NCI-H526 (cell line): ENCODE results near the gene CASTOR2.
"Not testable (repeated sequence)": the region's sequence is repeated elsewhere in the genome, so short reads cannot be mapped to it uniquely, and the experiment has no call there.

Experiments
- DNase-seq, 2 experiments: peaks; one replicate each; lab custom pipeline; 2025; lab: John Stamatoyannopoulos, UW

The CASTOR2 gene

DNA sequence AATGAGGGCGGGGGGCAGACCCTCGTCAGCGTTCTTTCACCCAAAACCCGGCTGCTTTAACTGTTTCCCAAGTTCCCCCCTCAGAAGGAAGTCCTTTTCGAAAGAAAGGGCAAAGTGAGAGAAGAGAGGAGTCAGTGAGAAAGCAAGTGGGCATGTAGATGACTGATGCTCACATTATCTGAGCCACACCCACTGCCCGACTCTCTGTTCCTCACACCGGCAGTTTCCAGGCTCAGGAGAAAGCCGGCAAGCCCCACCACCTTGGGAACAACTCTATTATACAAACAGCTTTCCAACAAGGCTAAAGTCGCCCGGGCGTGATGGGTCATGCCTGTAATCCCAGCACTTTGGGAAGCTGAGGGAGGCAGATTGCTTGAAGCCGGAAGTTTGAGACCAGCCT is 86.0 kb downstream of the CASTOR2 start:
- DNase-seq, result no peak

DNA sequence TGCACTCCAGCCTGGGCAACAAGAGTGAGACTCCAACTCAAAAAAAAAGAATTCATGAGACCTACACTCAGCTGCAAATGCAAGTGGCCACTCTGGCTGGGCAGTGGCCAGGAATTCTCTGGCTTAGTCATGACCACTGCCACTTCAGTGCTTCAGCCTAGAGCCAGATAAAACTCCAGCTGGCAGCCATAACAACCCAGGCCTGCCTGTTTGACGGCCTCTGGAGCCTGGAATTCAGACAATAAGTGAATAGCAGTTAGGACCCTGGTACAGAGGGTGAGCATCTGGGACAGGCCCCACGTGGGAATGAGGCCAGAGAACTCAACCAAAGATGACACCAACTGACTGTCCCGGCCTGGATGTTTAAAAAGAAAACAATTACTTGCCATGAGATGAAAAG is 90.2 kb downstream of the CASTOR2 start:
- DNase-seq, result no peak

DNA sequence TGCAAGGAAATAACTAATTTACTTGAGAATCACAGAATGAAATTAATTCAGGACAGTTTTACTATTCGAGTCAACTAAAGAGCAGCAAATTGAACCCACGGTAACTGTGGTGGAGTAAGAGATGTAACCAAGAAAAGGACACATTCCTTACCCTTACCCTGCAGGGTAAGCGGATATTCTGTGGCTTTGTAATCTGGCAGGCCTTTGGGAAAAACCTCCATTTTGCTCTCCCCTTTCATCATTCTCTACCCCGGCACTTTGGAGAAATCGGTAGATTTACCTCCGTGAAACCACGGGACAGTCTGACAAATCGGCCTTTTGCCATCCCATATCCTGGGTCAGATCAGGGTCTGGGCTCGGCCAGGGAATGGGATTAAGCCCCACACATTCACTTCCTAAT is 90.7 kb downstream of the CASTOR2 start:
- DNase-seq, result no peak

- no peak for DNase-seq
Observed at GRCh38 chr7:75055830-75056772, 91.6 kb downstream of the CASTOR2 start.

GRCh38 chr7:75058406-75058805 is 93.9 kb downstream of the CASTOR2 start:
- DNase-seq, result no peak

DNA sequence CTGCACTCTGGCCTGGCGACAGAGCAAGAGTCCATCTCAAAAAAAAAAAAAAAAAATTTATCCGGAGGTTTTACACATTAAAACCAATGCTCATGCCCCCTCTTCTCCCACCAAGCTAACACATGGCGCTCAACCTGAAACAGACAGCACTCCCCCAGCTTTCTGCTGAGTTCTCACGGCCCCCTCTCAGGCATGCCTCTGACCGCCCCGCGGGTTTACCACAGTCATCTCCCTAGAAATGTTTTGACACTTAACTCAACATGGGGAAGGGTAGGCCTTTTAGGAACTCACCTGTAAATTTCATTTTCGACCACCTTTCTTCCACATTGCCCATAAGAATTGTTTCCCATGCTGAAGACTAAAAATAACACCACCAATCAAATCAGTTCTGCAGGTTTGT is 99.8 kb downstream of the CASTOR2 start:
- DNase-seq, result no peak

GRCh38 chr7:75064801-75065200 is 100.3 kb downstream of the CASTOR2 start:
- DNase-seq, result no peak

DNA sequence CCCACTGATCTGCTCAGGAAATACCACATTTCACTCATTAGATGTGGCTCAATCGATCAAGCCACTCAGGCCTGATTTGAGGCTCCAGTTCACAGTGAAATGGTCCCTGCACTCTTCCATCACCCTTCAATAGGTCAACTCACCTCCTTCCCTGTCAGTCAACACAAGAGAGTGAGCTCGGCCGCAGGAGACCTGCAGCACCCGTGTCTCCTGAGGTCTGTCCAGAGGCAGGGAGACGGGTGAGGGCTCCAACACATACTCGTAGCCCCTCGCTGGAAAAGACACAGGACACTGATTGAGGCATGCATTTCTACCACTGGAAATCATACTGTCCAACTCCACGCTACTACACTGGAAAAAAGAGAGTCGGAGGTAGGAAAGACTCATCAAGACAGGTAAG is 102.0 kb downstream of the CASTOR2 start:
- no peak for DNase-seq

GRCh38 chr7:75072981-75073283 is 108.4 kb downstream of the CASTOR2 start:
- DNase-seq, result no peak

DNA sequence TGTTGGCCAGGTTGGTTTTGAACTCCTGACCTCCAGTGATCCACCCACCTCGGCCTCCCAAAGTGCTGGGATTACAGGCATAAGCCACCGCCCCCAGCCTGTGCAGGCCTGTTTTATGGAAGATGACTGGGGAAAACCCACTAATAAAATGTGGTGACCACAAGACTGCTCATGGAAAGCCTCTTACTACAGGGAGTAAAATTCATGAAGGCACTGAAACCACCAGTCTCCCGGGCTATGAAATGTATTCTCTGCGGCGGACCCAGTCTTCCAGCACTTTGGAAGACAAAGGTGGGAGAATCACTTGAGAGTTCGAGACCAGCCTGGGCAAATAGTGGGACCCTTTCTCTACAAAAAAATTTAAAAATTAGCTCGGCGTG is 109.7 kb downstream of the CASTOR2 start:
- not testable (repeated sequence) for DNase-seq
